SJSA1 (cell line): ENCODE measurements around the gene ALDH1A2. TPM values are rescaled to one million over a fixed set of nuclear protein-coding genes. Genes with fewer than 3 reads are reported as not detected.

ENCODE experiments used
- DNase-seq, 2 experiments: peaks; one replicate each; pipeline ENCODE4 v3.0.0-alpha.2; 2015 to 2020; ENCODE audit warnings: low spot score in 2 of 2, low read depth in 1 of 2
- H3K27ac ChIP-seq: fragments of 250-450 bp; sonication (Bioruptor Pico); 2 replicates; pipeline ENCODE4 v1.5.1; 2020; ENCODE audit warnings: mild to moderate bottlenecking, moderate library complexity
- H3K27me3 ChIP-seq: fragments of 250-450 bp; sonication (Bioruptor Pico); replicated peaks from 2 replicates; pipeline ENCODE4 v1.5.1; 2020; ENCODE audit warnings: mild to moderate bottlenecking, moderate library complexity
- H3K36me3 ChIP-seq: fragments of 250-450 bp; sonication (Bioruptor Pico); 2 replicates; pipeline ENCODE4 v1.5.1; 2020; ENCODE audit warnings: mild to moderate bottlenecking
- H3K4me1 ChIP-seq: fragments of 250-450 bp; sonication (Bioruptor Pico); replicated peaks from 2 replicates; pipeline ENCODE4 v1.6.1; 2021; ENCODE audit warnings: mild to moderate bottlenecking
- H3K4me3 ChIP-seq: fragments of 250-450 bp; sonication (Bioruptor Pico); 2 replicates; pipeline ENCODE4 v1.5.1; 2020; ENCODE audit warnings: mild to moderate bottlenecking
- H3K9me3 ChIP-seq: fragments of 250-450 bp; sonication (Bioruptor Pico); replicated peaks from 2 replicates; pipeline ENCODE4 v1.5.1; 2020; ENCODE audit warnings: mild to moderate bottlenecking
- total RNA-seq: library from RNA; depleted of rRNA; stranded (reverse); fragments of >200 nt; shearing (Covaris generic); gene quantifications from 2 replicates; pipeline ENCODE4 v1.2.3, GENCODE V29; 2014

ALDH1A2 gene
- total RNA-seq, 1 experiment from 2014 or later: not detected

- Histone ChIP-seq H3K36me3 (no peaks in the 10 kb centered on the region), H3K4me3 (no peak overlapping the region), H3K9me3 (no peaks in the 10 kb centered on the region), H3K27me3 (no peaks in the 10 kb centered on the region; the same call in 1 of the 2 replicates), H3K27ac (no peak overlapping the region), H3K4me1 (no peaks in the 10 kb centered on the region; the same call in 1 of the 2 replicates)
- DNase-seq: no peak
Observed at GRCh38 chr15:57993409-57994145, 71.9 kb downstream of the ALDH1A2 start.

DNA sequence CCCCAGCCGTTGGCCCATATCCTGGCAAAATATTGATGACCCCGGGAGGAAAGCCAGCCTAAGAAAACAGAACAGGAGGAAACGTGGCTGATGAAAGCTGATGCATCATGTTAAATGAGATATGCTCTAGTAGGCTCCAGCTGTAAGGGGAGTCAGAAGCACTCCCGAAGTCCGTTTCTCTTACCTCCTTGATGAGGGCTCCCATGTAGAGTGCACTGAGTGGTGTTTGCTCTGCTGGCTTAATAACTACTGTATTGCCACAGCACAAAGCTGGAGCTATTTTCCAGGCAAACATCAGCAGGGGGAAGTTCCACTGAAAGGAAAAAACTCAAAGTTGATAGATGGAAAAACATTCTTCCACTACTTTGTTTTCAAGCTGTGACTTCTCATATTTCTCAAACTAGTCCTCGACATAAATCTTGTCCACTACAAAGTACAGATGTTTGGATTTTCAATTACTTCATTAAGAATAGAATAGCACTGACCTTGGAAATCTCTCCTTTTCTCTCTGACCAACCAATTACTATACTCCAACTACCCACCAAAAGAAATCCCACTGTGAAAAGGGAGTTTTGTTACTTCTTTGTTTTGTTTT lies 72.7 kb downstream of the ALDH1A2 start:
- H3K4me3 ChIP-seq: no peak overlapping the region
- H3K4me1 ChIP-seq: no peaks in the 10 kb centered on the region; the same call in 1 of the 2 replicates
- no peak overlapping the region for H3K27ac ChIP-seq
- no peak for DNase-seq
- H3K9me3 ChIP-seq: no peaks in the 10 kb centered on the region
- H3K36me3 ChIP-seq: no peaks in the 10 kb centered on the region
- H3K27me3 ChIP-seq: no peaks in the 10 kb centered on the region; the same call in 1 of the 2 replicates

DNA sequence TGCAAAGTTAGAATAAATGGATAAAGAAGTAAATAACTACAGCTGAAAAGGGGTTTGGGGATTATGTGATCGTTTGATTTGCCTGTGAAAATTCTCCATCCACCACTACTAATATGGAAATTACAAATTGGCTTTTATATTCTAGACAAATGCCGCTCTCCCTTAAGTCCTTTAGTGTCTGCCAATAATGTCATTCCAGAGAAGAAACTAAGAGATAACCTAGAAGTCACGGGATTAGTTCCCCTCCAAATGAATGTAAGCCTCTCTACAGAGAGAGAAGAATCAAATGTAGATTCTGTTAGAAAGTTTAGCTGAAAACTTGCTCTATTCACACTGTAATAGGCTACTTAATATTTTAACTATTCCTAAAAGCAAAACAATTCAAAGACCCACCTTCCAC lies 92.0 kb downstream of the ALDH1A2 start:
- H3K4me3 ChIP-seq: no peak overlapping the region
- DNase-seq: no peak

GRCh38 chr15:57972864-57973263 lies 92.6 kb downstream of the ALDH1A2 start:
- DNase-seq: no peak
- Histone ChIP-seq H3K4me1 (no peaks in the 10 kb centered on the region), H3K4me3 (no peak overlapping the region), H3K9me3 (no peaks in the 10 kb centered on the region), H3K27ac (no peak overlapping the region), H3K36me3 (no peaks in the 10 kb centered on the region), H3K27me3 (0 out of 2 replicates have a peak, but pooled peaks cover 3% of the 10 kb centered on the region)

More for the DNA sequence above, 92.0 kb downstream of the ALDH1A2 start:
- no peaks in the 10 kb centered on the region for H3K9me3 ChIP-seq
- no peaks in the 10 kb centered on the region for H3K36me3 ChIP-seq
- 0 out of 2 replicates have a peak, but pooled peaks cover 3% of the 10 kb centered on the region for H3K27me3 ChIP-seq
- no peak overlapping the region for H3K27ac ChIP-seq
- H3K4me1 ChIP-seq: no peaks in the 10 kb centered on the region

- DNase-seq: no peak
- H3K36me3 ChIP-seq: no peaks in the 10 kb centered on the region
- 0 out of 2 replicates have a peak, but pooled peaks cover 3% of the 10 kb centered on the region for H3K27me3 ChIP-seq
- no peak overlapping the region for H3K4me3 ChIP-seq
- H3K9me3 ChIP-seq: no peaks in the 10 kb centered on the region
- no peaks in the 10 kb centered on the region for H3K4me1 ChIP-seq
- no peak overlapping the region for H3K27ac ChIP-seq
Observed at GRCh38 chr15:57969996-57970395, 95.5 kb downstream of the ALDH1A2 start.

DNA sequence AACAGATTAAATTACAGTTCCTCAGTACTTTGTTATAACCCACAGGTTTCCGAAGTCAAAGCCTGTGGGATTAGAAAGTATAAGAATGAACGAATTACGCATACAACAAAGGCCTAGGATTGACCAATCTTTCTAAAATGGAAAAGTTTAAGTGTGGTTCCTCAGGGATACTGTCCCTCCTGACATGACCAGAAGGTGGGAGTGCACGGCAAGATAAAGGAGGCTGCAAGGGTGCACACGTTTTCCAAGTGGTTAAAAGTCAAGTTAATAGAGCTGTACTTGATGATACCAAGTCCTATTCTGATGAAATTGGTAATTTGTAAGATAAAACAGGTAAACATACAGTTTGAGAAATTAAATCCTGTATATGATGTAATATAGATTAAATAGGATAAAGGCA lies 96.2 kb downstream of the ALDH1A2 start:
- Histone ChIP-seq H3K4me1 (no peaks in the 10 kb centered on the region), H3K4me3 (no peak overlapping the region), H3K36me3 (no peaks in the 10 kb centered on the region), H3K27me3 (0 out of 2 replicates have a peak, but pooled peaks cover 3% of the 10 kb centered on the region), H3K9me3 (no peaks in the 10 kb centered on the region), H3K27ac (no peak overlapping the region)
- no peak for DNase-seq

- Histone ChIP-seq H3K9me3 (no peaks in the 10 kb centered on the region), H3K27me3 (no peaks in the 10 kb centered on the region), H3K4me1 (no peaks in the 10 kb centered on the region), H3K4me3 (no peak overlapping the region), H3K27ac (no peak overlapping the region), H3K36me3 (no peaks in the 10 kb centered on the region)
- DNase-seq: no peak
Observed at GRCh38 chr15:57962887-57963286, 102.6 kb downstream of the ALDH1A2 start.

DNA sequence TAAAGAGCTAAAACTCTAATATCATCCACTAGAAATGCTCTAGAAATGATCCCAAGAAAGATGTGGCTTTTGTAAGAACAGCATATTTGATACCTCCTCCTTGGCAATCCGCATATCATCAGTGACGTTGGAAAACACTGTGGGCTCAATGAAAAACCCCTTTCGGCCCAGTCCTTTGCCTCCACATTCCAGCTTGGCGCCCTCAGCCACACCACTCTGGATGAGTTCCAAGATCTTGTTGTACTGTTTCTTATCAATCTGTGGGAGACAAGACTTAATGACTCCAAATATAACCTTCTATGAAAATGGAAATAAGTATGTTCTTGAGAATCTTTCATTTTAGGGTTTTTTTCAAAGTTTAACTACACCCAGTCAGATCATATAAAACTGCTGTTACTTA lies 103.6 kb downstream of the ALDH1A2 start:
- Histone ChIP-seq H3K9me3 (no peaks in the 10 kb centered on the region), H3K36me3 (no peaks in the 10 kb centered on the region), H3K4me1 (no peaks in the 10 kb centered on the region), H3K4me3 (no peak overlapping the region), H3K27me3 (no peaks in the 10 kb centered on the region), H3K27ac (no peak overlapping the region)
- no peak for DNase-seq

DNA sequence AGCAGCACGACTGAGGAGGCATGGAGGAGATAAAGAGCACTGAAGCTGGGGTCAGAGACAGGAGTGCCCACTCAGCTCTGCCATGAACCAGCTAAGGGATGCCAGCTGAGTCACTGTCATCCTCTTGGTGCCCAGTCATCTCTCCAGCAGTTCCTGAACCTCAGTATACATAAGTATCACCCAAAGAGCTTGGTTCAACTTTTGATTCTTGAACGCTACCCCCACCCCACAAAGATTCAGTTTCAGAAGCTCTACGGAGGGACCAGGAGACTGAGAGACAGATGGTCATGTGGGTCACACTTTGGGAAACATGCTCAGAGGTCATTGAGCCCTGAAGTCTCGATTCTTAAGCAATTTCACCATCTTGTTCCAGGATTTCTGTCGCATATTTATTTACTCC lies 108.4 kb downstream of the ALDH1A2 start:
- H3K27ac ChIP-seq: no peak overlapping the region
- no peaks in the 10 kb centered on the region for H3K36me3 ChIP-seq
- H3K4me3 ChIP-seq: no peak overlapping the region
- no peaks in the 10 kb centered on the region for H3K9me3 ChIP-seq
- H3K27me3 ChIP-seq: no peaks in the 10 kb centered on the region
- DNase-seq: no peak
- H3K4me1 ChIP-seq: no peaks in the 10 kb centered on the region

DNA sequence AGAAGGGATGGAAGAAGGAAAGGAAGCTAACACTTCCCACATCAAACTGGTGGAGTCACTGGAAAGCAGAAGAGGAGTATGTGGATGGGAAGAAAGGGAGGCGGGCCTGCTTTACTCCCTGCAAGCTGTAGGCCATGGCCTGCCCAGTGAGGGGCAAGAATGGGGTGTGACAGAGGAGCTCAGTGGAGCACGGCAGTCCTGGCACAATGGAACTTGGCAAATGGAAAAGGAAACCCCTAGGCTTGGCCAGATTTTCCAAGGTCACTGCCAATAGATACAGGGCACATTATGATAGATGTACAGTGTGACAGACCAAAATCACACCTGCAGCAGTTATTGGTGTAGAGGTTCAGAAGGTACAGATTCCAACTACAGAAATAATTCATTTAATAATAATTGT lies 111.6 kb downstream of the ALDH1A2 start:
- no peak overlapping the region for H3K4me3 ChIP-seq
- H3K27ac ChIP-seq: no peak overlapping the region
- H3K36me3 ChIP-seq: no peaks in the 10 kb centered on the region
- H3K27me3 ChIP-seq: no peaks in the 10 kb centered on the region
- no peaks in the 10 kb centered on the region for H3K4me1 ChIP-seq
- H3K9me3 ChIP-seq: no peaks in the 10 kb centered on the region
- DNase-seq: no peak

DNA sequence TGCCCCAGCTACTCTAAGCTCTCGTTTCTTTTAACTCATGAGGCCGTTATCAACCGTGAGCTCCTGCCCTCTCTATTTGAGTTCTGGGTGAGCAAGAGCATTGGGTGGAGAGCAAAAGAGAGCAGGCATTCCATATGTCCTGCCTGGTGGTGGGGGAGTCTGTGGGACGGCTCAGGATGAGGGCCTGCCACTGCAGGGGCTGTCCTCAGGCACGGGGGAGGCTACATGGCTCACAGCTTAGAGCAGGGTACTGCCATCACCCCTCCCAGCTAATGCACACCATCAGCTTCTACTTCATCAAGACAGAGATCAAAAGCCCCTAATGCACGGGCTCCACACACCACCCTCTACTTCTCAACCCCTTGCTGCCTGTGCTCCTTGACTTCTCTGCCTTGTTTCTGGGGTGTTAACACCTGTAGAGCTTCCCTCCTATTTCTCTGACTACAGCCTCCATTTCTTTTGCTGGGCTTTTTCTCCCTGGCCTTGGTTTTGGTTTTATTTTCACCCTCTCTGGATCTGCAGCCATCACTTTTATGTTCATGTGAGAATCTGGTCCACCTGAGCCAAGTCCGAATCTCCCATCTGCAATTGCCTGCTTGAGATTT lies 114.1 kb downstream of the ALDH1A2 start:
- Histone ChIP-seq H3K36me3 (no peaks in the 10 kb centered on the region), H3K27ac (no peak overlapping the region), H3K9me3 (no peaks in the 10 kb centered on the region), H3K4me1 (peaks cover 9% of the 10 kb centered on the region; the same call in 1 of the 2 replicates), H3K27me3 (no peaks in the 10 kb centered on the region), H3K4me3 (no peak overlapping the region)
- no peak for DNase-seq

DNA sequence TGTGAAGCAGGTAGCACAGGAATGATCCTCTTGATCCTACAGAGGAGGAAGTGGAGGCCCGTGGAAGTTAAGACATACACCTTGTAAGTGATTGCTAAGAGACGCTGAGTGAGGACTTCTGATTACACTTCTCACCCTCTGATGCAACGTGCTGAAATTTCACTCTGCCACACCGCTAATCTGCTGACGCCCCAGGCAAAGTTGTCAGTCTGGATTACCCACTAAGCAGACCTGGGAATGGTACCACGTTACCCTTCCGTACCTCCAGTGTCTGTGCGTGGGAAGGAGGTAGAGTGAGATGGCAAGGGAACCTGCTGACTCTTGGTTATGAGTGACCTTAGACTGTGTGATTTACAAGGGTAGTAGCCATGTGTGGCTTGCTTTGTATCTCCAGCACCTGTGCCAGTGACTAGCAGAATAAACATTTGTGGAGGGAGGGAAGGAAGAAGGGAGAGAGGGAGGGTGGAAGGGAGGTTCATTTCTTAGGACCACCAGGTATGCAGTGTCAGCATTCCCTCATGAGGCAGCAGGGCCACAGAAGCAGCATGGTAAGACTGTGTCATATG lies 115.0 kb downstream of the ALDH1A2 start:
- DNase-seq: no peak
- Histone ChIP-seq H3K4me1 (peaks cover 9% of the 10 kb centered on the region; the same call in 1 of the 2 replicates), H3K27me3 (no peaks in the 10 kb centered on the region), H3K27ac (no peak overlapping the region), H3K9me3 (no peaks in the 10 kb centered on the region), H3K36me3 (no peaks in the 10 kb centered on the region), H3K4me3 (no peak overlapping the region)

DNA sequence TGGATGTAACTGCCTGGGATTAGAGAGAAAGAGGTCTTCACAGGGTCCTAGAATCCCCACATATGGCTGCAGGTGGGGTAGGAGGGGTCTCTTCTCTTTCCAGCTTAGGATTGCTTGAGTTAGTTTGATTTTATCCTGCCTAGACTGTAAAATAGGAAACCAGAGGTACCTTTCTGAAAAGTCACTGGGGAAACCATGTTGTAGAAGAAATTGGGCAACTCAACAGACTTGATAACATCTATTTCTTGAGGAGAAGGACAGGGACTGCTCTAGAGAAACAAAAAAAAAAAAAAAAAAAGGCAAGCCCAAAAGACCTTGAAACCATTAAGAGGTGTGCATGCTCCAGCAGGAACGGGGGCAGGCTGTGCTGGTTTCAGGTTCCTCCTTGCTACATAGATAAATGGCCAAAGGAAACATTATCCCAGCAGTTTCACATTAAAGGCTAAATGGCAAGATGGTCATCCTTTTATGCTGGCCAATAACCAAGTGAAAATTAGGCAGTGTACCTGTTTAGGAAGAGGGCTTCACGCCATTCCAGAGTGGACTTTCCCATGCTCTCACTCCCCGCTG lies 116.1 kb downstream of the ALDH1A2 start:
- Histone ChIP-seq H3K9me3 (no peaks in the 10 kb centered on the region), H3K27ac (no peak overlapping the region), H3K4me3 (no peak overlapping the region), H3K27me3 (no peaks in the 10 kb centered on the region), H3K36me3 (no peaks in the 10 kb centered on the region), H3K4me1 (peaks cover 9% of the 10 kb centered on the region; the same call in 1 of the 2 replicates)
- no peak for DNase-seq
